Spleen (tissue), 11 donors: Measurements from ENCODE around the gene LAIR1. TPM values are rescaled to one million over a fixed set of nuclear protein-coding genes. Genes with fewer than 3 reads are reported as not detected.

Source experiments
- DNase-seq: peaks from one replicate; pipeline ENCODE4 v3.0.0-alpha.2; 2020
- H3K27ac ChIP-seq, 8 donors: fragments of 200-600 bp; sonication (generic) in 7 of 8; 1 replicate in 4 of 8; 2 replicates in 4 of 8; pipeline versions ENCODE4 v1.5.0 to v1.8.0; 2016 to 2021; ENCODE audit warnings: inconsistent platforms in 4 of 8, mild to moderate bottlenecking in 4 of 8, moderate library complexity in 1 of 8
- H3K27me3 ChIP-seq, 7 donors: fragments of 200-600 bp; sonication (generic) in 6 of 7; replicated peaks in 1 of 7; 1 replicate in 4 of 7; 2 replicates in 3 of 7; pipeline versions ENCODE4 v1.5.0 to v1.8.0; 2016 to 2021; ENCODE audit warnings: inconsistent platforms in 3 of 7, mild to moderate bottlenecking in 1 of 7
- H3K36me3 ChIP-seq, 6 donors: fragments of 200-600 bp; sonication (generic) in 5 of 6; 1 replicate in 4 of 6; 2 replicates in 2 of 6; pipeline versions ENCODE4 v1.5.0 to v1.8.0; 2016 to 2021; ENCODE audit warnings: inconsistent platforms in 2 of 6
- H3K4me1 ChIP-seq, 6 donors: fragments of 200-600 bp; sonication (generic) in 5 of 6; 1 replicate in 3 of 6; 2 replicates in 3 of 6; pipeline versions ENCODE4 v1.5.0 to v1.8.0; 2016 to 2021; ENCODE audit warnings: inconsistent platforms in 3 of 6
- H3K4me3 ChIP-seq, 8 donors: fragments of 200-600 bp; sonication (generic) in 7 of 8; 1 replicate in 4 of 8; 2 replicates in 4 of 8; pipeline versions ENCODE4 v1.5.0 to v1.8.0; 2016 to 2021; ENCODE audit warnings: inconsistent platforms in 4 of 8, mild to moderate bottlenecking in 4 of 8, moderate library complexity in 2 of 8
- H3K9me3 ChIP-seq, 8 donors: fragments of 200-600 bp; sonication (generic) in 7 of 8; 1 replicate in 4 of 8; 2 replicates in 4 of 8; pipeline versions ENCODE4 v1.5.0 to v1.8.0; 2016 to 2021; ENCODE audit warnings: inconsistent platforms in 4 of 8
- POLR2A ChIP-seq, 3 donors: fragments of 450-650 bp; IDR thresholded peaks; one replicate each; pipeline ENCODE4 v1.5.1; 2017; ENCODE audit warnings: antibody characterized with exemption in 3 of 3, mild to moderate bottlenecking in 1 of 3
- POLR2AphosphoS5 ChIP-seq, 3 donors: sonication (generic); formaldehyde crosslinking; IDR thresholded peaks; one replicate each; pipeline ENCODE4 v1.5.1; 2017; ENCODE audit warnings: antibody characterized with exemption in 3 of 3
- WGBS, 5 donors: extraction: QIAGEN DNeasy Blood & Tissue Kit in 3 of 5; methylation state at CpG; one replicate each; pipeline versions ENCODE4 v1.1.5 to v1.1.7; 2013 to 2018; 5-methylcytosine and 5-hydroxymethylcytosine counted together
- intact Hi-C: fragments of 100-400 bp; cut with DNase I; formaldehyde crosslinking; loops from one replicate; pipeline ENCODE4 v1.15.0; 2023; ENCODE audit warnings: low total_unique reads
- polyA plus RNA-seq, 3 donors: library from polyadenylated mRNA; stranded (reverse); fragments of 200-250 nt; gene quantifications; one replicate each; pipeline ENCODE4 v1.2.1, GENCODE V29; 2013
- total RNA-seq, 7 donors: library from RNA; depleted of rRNA in 3 of 7; stranded (reverse); fragments of >200 nt in 3 of 7; fragmentation: NEBNext Ultra II Directional in 4 of 7; extraction: Animal tissue kit (Norgen Biotek cat#: 25700) in 4 of 7; gene quantifications; one replicate each; pipeline versions ENCODE4 v1.1.0 to v1.2.1, GENCODE V29; 2016 to 2021
- TF ChIP-seq, protein P1 (sequence below), 11 experiments: fragments of 200-600 bp in 7 of 11; fragments of 450-650 bp in 4 of 11; sonication (generic) in 4 of 11; IDR thresholded peaks in 8 of 11; conservative IDR thresholded peaks in 3 of 11; 1 replicate in 7 of 11; 2 replicates in 4 of 11; pipeline versions ENCODE4 v1.4.0 to v1.8.0; 2016 to 2021; ENCODE audit warnings: antibody characterized with exemption in 11 of 11, inconsistent platforms in 4 of 11, mild to moderate bottlenecking in 1 of 11
- donor health status: healthy with polysubstance abuse.
- donor health status: DM: no; HTN: no; CAD: no; lungs with moderate emphysema.
- donor health status: DM: no; HTN: no; CAD: no.
- donor health status: Bipolar disorder and iron deficiency.
- donor health status: healthy.
- donor health status: DM: no; HTN: no; CAD: no.
- donor health status: DM: yes; HTN: yes; CAD: no.

Gene LAIR1
- total and polyA plus RNA-seq, 10 donors: 56.3 to 164 (median 109) TPM

DNA sequence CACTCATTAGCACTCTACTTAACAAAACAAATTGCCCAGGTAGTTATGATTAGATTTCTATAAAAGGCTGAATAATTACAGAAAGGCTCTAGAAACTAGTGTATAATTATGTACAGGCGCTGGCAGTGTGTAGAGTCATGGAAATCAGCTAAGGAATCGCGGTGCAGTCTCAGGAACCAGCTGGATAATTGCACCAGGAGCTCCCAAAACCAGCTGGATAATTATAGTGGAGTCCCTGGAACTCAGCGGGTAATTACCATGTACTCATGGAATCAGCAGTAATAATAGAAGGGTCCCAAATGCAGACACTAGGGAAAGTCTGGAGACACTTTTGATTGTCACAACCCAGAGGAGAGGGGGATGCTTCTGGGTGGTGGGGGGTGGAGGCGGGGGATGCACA is 27.4 kb upstream of the LAIR1 start:
- TF ChIP-seq POLR2AphosphoS5 (IDR thresholded peaks at IDR 0.05): no peak
- TF ChIP-seq, protein P1, sequence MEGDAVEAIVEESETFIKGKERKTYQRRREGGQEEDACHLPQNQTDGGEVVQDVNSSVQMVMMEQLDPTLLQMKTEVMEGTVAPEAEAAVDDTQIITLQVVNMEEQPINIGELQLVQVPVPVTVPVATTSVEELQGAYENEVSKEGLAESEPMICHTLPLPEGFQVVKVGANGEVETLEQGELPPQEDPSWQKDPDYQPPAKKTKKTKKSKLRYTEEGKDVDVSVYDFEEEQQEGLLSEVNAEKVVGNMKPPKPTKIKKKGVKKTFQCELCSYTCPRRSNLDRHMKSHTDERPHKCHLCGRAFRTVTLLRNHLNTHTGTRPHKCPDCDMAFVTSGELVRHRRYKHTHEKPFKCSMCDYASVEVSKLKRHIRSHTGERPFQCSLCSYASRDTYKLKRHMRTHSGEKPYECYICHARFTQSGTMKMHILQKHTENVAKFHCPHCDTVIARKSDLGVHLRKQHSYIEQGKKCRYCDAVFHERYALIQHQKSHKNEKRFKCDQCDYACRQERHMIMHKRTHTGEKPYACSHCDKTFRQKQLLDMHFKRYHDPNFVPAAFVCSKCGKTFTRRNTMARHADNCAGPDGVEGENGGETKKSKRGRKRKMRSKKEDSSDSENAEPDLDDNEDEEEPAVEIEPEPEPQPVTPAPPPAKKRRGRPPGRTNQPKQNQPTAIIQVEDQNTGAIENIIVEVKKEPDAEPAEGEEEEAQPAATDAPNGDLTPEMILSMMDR (IDR thresholded peaks at IDR 0.05 in 8 of 11, conservative IDR thresholded peaks at IDR 0.05 in 3 of 11): no peak
- no peak for TF ChIP-seq POLR2A (IDR thresholded peaks at IDR 0.05)
- peaks cover 0 to 65% (median 5%) of the 10 kb centered on the region in 7 donors for H3K27me3 ChIP-seq

DNA sequence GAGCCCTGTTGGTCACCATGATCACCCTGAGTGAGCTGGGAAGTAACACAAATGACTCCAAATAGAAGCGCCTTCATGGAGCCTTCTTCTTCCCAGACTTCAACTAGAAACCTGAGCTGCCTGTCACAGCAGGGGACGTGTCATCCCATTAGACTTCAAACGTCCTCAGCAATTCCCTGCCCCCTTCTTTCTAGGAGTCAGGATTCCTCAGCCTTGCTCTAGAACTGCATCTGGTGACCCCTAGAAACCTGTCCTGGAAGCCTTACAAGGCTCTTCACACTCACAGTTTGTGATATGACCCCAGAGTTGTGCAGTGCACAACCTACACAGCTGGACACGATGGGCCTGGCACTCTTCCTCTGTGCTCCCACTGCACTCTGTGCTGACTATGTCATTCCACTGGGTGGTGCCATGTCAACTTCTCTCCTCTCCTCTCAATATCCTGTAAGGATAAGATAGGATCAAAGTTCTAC is 26.9 kb upstream of the LAIR1 start:
- WGBS, 5 donors: 43 to 69% (median 55%) methylated on average over 4 of the region's 4 CpGs
- TF ChIP-seq, protein P1 (IDR thresholded peaks at IDR 0.05 in 8 of 11, conservative IDR thresholded peaks at IDR 0.05 in 3 of 11): no peak
- TF ChIP-seq POLR2A (IDR thresholded peaks at IDR 0.05) (no peak), POLR2AphosphoS5 (IDR thresholded peaks at IDR 0.05) (no peak)

More for the DNA sequence above, 27.4 kb upstream of the LAIR1 start:
- no peak for DNase-seq
- Histone ChIP-seq H3K4me1 (peaks cover 9 to 48% (median 41%) of the 10 kb centered on the region in 6 donors), H3K27ac (no peak overlapping the region), H3K9me3 (no peaks in the 10 kb centered on the region), H3K36me3 (no peaks in the 10 kb centered on the region), H3K4me3 (no peak overlapping the region)
- intact Hi-C loops: no loop called here
- 84 to 95% (median 84%) methylated on average over 5 of the region's 5 CpGs for whole genome bisulfite sequencing, 5 donors

DNA sequence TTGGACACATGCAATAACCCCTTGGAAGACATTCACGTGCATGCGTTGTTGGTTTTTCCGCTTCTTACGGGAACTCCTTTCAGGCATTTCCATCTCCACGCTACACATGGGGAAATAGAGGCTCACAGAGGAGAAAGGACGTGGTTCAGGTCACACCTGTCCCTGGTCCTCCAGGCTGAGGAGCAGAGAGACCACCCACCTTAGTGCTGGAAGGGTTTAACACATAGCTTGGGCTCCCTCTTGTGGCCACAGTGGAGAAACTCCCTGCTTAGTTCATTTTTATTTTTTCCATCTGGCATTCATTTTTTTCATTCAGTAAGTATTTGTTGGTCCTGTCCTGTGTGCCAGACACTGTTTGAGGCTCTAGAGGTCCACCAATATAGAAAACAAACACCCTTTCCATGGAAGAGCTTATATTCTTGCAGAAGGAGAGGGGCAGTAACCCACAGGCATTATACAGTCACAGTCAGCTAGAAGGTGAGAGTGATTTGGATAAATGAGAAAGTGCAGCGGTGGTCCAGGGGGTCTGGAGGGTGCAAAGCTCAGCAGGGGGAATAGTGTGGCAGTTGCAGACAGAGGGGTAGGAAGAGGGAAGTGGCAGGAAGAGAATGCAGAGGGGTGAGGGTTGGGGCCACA is 26.3 kb upstream of the LAIR1 start:
- peak overlapping the region in 1 of 8 donors; percentile 86 for H3K27ac ChIP-seq
- WGBS, 5 donors: 29 to 46% (median 39%) methylated on average over 7 of the region's 7 CpGs
- no peaks in the 10 kb centered on the region for H3K9me3 ChIP-seq
- intact Hi-C loops: loop anchor here (2.0 kb wide), 1 partner anchor 66 kb away; no protein-coding TSS in a partner anchor
- DNase-seq: no peak
- TF ChIP-seq POLR2A (IDR thresholded peaks at IDR 0.05) (no peak), POLR2AphosphoS5 (IDR thresholded peaks at IDR 0.05) (no peak)
- TF ChIP-seq, protein P1 (IDR thresholded peaks at IDR 0.05 in 8 of 11, conservative IDR thresholded peaks at IDR 0.05 in 3 of 11): peak; percentile 44 to 86 (median 77)
- peaks cover 0 to 63% (median 5%) of the 10 kb centered on the region in 7 donors for H3K27me3 ChIP-seq
- H3K4me1 ChIP-seq: peaks cover 9 to 50% (median 42%) of the 10 kb centered on the region in 6 donors
- no peaks in the 10 kb centered on the region for H3K36me3 ChIP-seq
- no peak overlapping the region for H3K4me3 ChIP-seq

More for the DNA sequence above, 26.9 kb upstream of the LAIR1 start:
- no peak overlapping the region for H3K4me3 ChIP-seq
- H3K27ac ChIP-seq: no peak overlapping the region
- H3K27me3 ChIP-seq: peaks cover 0 to 65% (median 5%) of the 10 kb centered on the region in 7 donors
- H3K9me3 ChIP-seq: no peaks in the 10 kb centered on the region
- H3K4me1 ChIP-seq: peaks cover 9 to 50% (median 42%) of the 10 kb centered on the region in 6 donors
- H3K36me3 ChIP-seq: no peaks in the 10 kb centered on the region
- intact Hi-C loops: loop anchor here (2.0 kb wide), 1 partner anchor 67 kb away; no protein-coding TSS in a partner anchor
- DNase-seq: no peak

DNA sequence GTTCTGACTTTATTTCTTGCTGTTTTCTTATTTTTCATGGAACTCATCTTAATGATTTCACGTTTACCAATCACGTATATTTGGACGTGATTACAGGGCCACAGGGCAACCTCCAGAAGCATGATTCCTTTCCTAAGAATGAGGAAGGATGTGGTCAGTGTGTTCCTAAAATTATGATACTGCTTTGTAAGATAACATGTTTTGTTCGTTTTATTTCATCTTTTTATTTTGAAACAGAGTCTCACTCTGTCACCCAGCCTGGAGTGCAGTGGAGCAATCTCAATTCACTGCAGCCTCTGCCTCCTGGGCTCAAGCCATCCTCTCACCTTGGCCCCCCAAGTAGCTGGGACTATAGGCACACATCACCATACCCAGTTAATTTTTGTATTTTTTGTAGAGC is 24.8 kb upstream of the LAIR1 start:
- 18 to 37% (median 27%) methylated on average over 4 of the region's 4 CpGs for WGBS, 5 donors
- no peaks in the 10 kb centered on the region for H3K36me3 ChIP-seq
- DNase-seq: no peak
- peaks cover 0 to 52% (median 0%) of the 10 kb centered on the region in 7 donors for H3K27me3 ChIP-seq
- TF ChIP-seq, protein P1 (IDR thresholded peaks at IDR 0.05 in 8 of 11, conservative IDR thresholded peaks at IDR 0.05 in 3 of 11): no peak
- TF ChIP-seq POLR2A (IDR thresholded peaks at IDR 0.05): no peak
- no peak for TF ChIP-seq POLR2AphosphoS5 (IDR thresholded peaks at IDR 0.05)
- H3K27ac ChIP-seq: peak overlapping the region in 6 of 8 donors; percentile 45 to 87 (median 82)
- H3K4me1 ChIP-seq: peaks cover 9 to 50% (median 42%) of the 10 kb centered on the region in 6 donors
- intact Hi-C loops: no loop called here
- no peaks in the 10 kb centered on the region for H3K9me3 ChIP-seq
- peak overlapping the region in 1 of 8 donors; percentile 68 for H3K4me3 ChIP-seq
